Neural crest cell (in vitro differentiated cells): ENCODE results near the gene WASF2. TPM values are rescaled to one million over a fixed set of nuclear protein-coding genes. Genes with fewer than 3 reads are reported as not detected.
"Not testable (repeated sequence)": the region's sequence is repeated elsewhere in the genome, so short reads cannot be mapped to it uniquely, and the experiment has no call there.

Experiments
- DNase-seq: peaks from one replicate; pipeline ENCODE4 v3.0.0; 2021; ENCODE audit warnings: low read depth, mixed read lengths, low spot score
- H3K27ac Mint-ChIP-seq: one replicate; pipeline ENCODE4 v1.8.0; 2021; ENCODE audit warnings: mild to moderate bottlenecking, mixed read lengths; ENCODE audit not compliant: unreplicated experiment
- H3K27me3 Mint-ChIP-seq: 2 replicates; pipeline ENCODE4 v1.8.0; 2021; ENCODE audit warnings: low read depth, mild to moderate bottlenecking, mixed read lengths
- H3K36me3 Mint-ChIP-seq: 2 replicates; pipeline ENCODE4 v1.8.0; 2021; ENCODE audit warnings: low read depth, mild to moderate bottlenecking, mixed read lengths
- H3K4me1 Mint-ChIP-seq: 2 replicates; pipeline ENCODE4 v1.8.0; 2021; ENCODE audit warnings: mixed read lengths
- H3K4me3 Mint-ChIP-seq: one replicate; pipeline ENCODE4 v1.8.0; 2021; ENCODE audit warnings: mild to moderate bottlenecking, mixed read lengths
- H3K9me3 Mint-ChIP-seq: 2 replicates; pipeline ENCODE4 v1.8.0; 2021; ENCODE audit warnings: mixed read lengths
- total RNA-seq: library from RNA; stranded (reverse); gene quantifications from 2 replicates; pipeline ENCODE4 v1.2.1, GENCODE V29; 2021
- TF ChIP-seq, protein P1 (sequence below): fragments of 200-600 bp; sonication (generic); conservative IDR thresholded peaks from 2 replicates; pipeline ENCODE4 v1.5.0; 2021; ENCODE audit warnings: antibody characterized with exemption, mild to moderate bottlenecking

The WASF2 gene
- total RNA-seq, 1 donor from 2014 or later: 81.9 TPM

DNA sequence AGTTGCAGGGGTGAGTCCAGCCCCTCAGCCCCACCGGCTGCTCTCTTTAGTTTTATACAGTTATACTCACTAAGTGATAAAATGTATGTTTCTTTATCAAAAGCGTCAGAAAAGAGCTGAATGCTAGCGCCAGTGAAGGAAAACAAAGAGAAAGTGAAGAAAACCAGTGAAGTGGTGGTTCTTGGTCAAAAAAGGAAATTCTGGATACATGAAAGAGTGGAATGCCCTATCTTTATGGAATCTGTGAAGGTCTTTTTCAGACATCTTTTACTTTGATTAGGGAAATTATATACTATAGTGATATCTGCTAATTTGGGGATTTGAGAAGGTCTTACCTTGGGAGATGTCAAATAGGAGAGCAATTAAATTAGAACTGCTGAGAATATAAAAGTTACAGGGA is 56.3 kb downstream of the WASF2 start:
- peaks cover 3% of the 10 kb centered on the region for H3K27me3 Mint-ChIP-seq
- peaks cover 45% of the 10 kb centered on the region for H3K4me1 Mint-ChIP-seq
- DNase-seq: no peak
- H3K4me3 Mint-ChIP-seq: no peak overlapping the region
- no peaks in the 10 kb centered on the region for H3K36me3 Mint-ChIP-seq
- H3K9me3 Mint-ChIP-seq: no peaks in the 10 kb centered on the region
- TF ChIP-seq, protein P1, sequence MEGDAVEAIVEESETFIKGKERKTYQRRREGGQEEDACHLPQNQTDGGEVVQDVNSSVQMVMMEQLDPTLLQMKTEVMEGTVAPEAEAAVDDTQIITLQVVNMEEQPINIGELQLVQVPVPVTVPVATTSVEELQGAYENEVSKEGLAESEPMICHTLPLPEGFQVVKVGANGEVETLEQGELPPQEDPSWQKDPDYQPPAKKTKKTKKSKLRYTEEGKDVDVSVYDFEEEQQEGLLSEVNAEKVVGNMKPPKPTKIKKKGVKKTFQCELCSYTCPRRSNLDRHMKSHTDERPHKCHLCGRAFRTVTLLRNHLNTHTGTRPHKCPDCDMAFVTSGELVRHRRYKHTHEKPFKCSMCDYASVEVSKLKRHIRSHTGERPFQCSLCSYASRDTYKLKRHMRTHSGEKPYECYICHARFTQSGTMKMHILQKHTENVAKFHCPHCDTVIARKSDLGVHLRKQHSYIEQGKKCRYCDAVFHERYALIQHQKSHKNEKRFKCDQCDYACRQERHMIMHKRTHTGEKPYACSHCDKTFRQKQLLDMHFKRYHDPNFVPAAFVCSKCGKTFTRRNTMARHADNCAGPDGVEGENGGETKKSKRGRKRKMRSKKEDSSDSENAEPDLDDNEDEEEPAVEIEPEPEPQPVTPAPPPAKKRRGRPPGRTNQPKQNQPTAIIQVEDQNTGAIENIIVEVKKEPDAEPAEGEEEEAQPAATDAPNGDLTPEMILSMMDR: no peak
- no peak overlapping the region for H3K27ac Mint-ChIP-seq

- H3K27me3 Mint-ChIP-seq, H3K9me3 Mint-ChIP-seq, H3K27ac Mint-ChIP-seq, H3K36me3 Mint-ChIP-seq, H3K4me3 Mint-ChIP-seq, DNase-seq: not testable (repeated sequence)
- H3K4me1 Mint-ChIP-seq: peaks cover 51% of the 10 kb centered on the region
These were observed 57.2 kb downstream of the WASF2 start for GRCh38 chr1:27432725-27433124.

- no peak for DNase-seq
- peaks cover 45% of the 10 kb centered on the region for H3K4me1 Mint-ChIP-seq
These were observed 58.4 kb downstream of the WASF2 start for GRCh38 chr1:27431601-27431940.

DNA sequence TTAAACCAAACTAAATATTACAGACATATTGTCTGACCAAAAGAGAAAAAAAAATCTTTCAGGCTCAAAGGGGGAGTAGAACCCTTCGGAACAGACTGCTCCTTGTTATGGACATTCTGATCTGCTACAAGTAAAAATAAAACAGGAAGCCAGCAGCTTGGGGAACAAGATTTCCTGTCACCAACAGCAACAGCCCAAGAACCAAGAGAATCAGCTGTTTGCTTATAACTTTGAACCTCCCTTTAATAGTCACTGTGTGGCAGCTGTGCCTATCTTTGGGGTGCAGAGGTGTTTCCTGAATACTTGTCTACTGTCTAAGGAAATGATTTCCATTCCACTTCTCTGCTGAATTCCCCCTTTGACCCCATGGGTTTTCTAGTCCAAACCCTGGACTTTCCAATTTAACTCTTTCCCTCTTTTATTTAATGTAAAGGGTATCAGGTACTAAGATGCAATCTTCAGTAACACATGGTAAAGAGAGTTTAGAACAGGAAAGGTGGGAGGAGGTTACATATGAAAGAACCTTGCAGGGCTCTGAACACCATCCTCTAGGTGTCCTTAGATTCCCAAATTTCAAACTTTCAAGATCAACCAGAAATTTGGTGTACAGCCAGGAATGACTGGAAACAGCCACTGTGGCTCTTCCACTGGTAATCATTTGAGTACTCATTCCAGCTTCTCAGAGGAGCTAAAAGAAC is 58.9 kb downstream of the WASF2 start:
- H3K27ac Mint-ChIP-seq: no peak overlapping the region
- DNase-seq: no peak
- H3K4me1 Mint-ChIP-seq: peaks cover 40% of the 10 kb centered on the region
- peaks cover 2% of the 10 kb centered on the region for H3K36me3 Mint-ChIP-seq
- H3K27me3 Mint-ChIP-seq: no peaks in the 10 kb centered on the region
- H3K4me3 Mint-ChIP-seq: peak overlapping the region; percentile 39
- H3K9me3 Mint-ChIP-seq: no peaks in the 10 kb centered on the region
- TF ChIP-seq, protein P1: no peak

More at GRCh38 chr1:27431601-27431940, 58.4 kb downstream of the WASF2 start:
- Mint-ChIP-seq H3K4me3 (no peak overlapping the region), H3K27me3 (no peaks in the 10 kb centered on the region), H3K36me3 (no peaks in the 10 kb centered on the region), H3K9me3 (no peaks in the 10 kb centered on the region), H3K27ac (no peak overlapping the region)
- TF ChIP-seq, protein P1: no peak

DNA sequence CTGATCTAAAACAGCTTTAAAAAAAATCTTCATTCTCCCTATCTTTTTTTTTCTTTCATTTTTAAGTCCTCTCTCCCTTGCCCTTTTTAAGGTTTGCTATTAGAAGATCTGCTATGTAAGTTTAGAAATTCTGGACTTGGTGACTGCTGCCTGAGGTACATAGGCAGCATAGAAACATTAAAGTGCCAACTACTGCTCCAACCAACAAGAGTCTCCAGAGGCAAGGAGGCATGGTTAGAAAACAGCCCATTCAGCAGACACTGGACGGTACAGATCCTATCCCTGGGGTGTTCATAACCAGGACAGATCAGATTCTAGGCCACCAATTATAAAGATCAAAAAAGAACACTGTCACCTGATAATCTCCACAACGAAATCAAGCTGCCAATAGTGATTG is 60.9 kb downstream of the WASF2 start:
- no peaks in the 10 kb centered on the region for H3K9me3 Mint-ChIP-seq
- TF ChIP-seq, protein P1: no peak
- H3K27me3 Mint-ChIP-seq: no peaks in the 10 kb centered on the region
- DNase-seq: no peak
- peaks cover 35% of the 10 kb centered on the region for H3K4me1 Mint-ChIP-seq
- H3K36me3 Mint-ChIP-seq: peaks cover 6% of the 10 kb centered on the region
- H3K27ac Mint-ChIP-seq: peak overlapping the region; percentile 28
- no peak overlapping the region for H3K4me3 Mint-ChIP-seq

DNA sequence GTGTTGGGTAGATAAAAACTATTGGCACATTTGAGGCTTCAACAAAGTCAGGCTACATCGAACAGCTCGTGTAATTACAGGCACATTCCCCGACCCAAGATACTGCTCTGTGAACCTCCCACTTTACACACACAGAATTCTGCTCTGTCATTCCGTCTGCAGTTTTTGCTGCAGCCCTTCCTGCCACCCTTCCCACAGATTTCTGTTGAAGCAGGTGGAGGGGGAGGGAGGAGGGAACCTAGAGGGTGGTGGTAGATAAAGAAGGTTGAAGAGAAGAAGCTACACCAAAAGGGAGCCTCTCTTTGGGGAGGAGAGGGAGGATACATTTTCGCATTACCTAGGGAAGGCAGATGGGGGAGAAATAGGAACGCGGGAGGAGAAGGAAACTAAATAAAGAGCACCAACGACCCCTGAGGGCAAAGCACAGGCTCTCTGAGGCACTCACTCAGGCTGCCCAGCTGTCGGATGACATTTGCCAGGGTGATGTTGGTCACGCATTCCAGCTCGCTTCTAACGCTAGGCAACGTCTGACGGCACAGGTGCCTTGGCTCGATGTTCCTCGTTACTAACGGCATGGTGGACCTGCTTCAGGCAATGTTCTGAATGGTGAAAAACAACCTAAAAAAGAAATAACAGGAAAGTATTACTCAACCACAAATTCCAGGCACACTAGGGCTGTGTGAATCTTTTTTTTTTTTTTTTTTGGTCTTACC is 61.5 kb downstream of the WASF2 start:
- H3K27me3 Mint-ChIP-seq: no peaks in the 10 kb centered on the region
- DNase-seq: no peak
- peaks cover 35% of the 10 kb centered on the region for H3K4me1 Mint-ChIP-seq
- peak overlapping the region; percentile 86 for H3K27ac Mint-ChIP-seq
- H3K9me3 Mint-ChIP-seq: no peaks in the 10 kb centered on the region
- peaks cover 6% of the 10 kb centered on the region for H3K36me3 Mint-ChIP-seq
- TF ChIP-seq, protein P1: no peak
- H3K4me3 Mint-ChIP-seq: peak overlapping the region; percentile 4
